ENCODE data around the gene ZKSCAN3.

DNA sequence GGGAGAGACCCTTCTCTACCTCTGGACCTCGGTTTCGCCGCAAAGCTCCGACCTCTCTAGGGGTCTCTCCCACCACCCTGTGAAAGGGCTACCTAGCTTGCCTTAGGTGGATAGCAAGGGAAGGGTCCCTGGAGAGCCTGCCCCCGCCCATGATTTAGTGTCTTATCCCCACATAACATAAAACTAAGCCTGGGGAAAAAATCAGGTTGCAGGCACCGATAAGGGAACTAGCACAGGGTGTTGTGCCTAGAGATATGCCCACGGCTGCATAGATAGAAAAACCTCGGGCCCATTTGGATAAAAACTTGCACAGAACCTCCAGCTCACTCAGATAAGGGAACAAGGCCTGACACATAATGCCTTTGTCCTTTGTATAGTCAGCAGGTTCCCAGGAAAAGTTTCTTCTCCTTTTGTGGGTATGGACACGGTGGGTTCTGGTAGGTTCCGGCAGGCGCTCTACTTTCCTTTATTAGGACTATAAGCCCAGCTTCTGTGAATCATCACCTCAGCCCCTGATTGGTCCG is 14.6 kb upstream of the ZKSCAN3 start:
- no peak for TF ChIP-seq POLR2A (IDR thresholded peaks at IDR 0.05; ENCODE audit: low read length)
- TF ChIP-seq GATA1 (IDR thresholded peaks at IDR 0.05; ENCODE audit: low read depth, low read length): peak; percentile 90
